HCT116 (cell line): Measurements from ENCODE around the gene NELFB. TPM values are rescaled to one million over a fixed set of nuclear protein-coding genes. Genes with fewer than 3 reads are reported as not detected.

Experiments
- ATAC-seq: fragments of 200-7000 bp; cut with Tn5 transposase; 2 replicates; pipeline ENCODE4 v1.9.1; 2020; ENCODE audit warnings: mild to moderate bottlenecking, moderate library complexity
- BruUV-seq: library from RNA; stranded (reverse); fragments of 400-500 nt; replicated peaks from 2 replicates; lab custom pipeline; 2021; lab: Mats Ljungman, UMichigan
- CTCF ChIA-PET: fragments of 300-600 bp; sonication (Branson Sonifier 250); formaldehyde crosslinking; loops from one replicate; lab custom pipeline; 2021; ENCODE audit warnings: antibody characterized with exemption; lab: Charles Lee
- POLR2A ChIA-PET: fragments of 300-600, 350-600 bp; sonication (Branson Sonifier 250); formaldehyde crosslinking; loops from one replicate; lab custom pipeline; 2021; ENCODE audit warnings: antibody characterized with exemption; lab: Charles Lee
- RAD21 ChIA-PET, 2 experiments: fragments of 300-600 bp; sonication (Branson Sonifier 250); formaldehyde crosslinking; loops; one replicate each; lab custom pipeline; 2023; ENCODE audit warnings: low total read pairs in 2 of 2; ENCODE audit not compliant: uncharacterized antibody in 2 of 2, unreplicated experiment in 2 of 2, low non-redundant PET in 1 of 2; lab: Charles Lee
- DNase-seq: peaks from one replicate; pipeline ENCODE4 v3.0.0-alpha.2; 2010; ENCODE audit warnings: low read depth, low spot score
- H2AFZ ChIP-seq: fragments of 200-600 bp; shearing (Covaris generic), sonication (generic); 2 replicates; pipeline ENCODE4 v1.6.1; 2017; ENCODE audit warnings: low read depth, mixed run types, mixed read lengths, antibody characterized with exemption, low read length; ENCODE audit not compliant: poor library complexity, severe bottlenecking
- H3K27ac ChIP-seq: 2 replicates; pipeline ENCODE4 v1.5.1; 2012; ENCODE audit warnings: low read depth, low read length
- H3K27me3 ChIP-seq: fragments of 200-600 bp; sonication (generic); 2 replicates; pipeline ENCODE4 v1.6.1; 2016; ENCODE audit warnings: mixed run types, low read length, mixed read lengths; ENCODE audit not compliant: insufficient read depth
- H3K36me3 ChIP-seq, 2 experiments: fragments of 200-500 bp in 1 of 2; fragments of 200-600 bp in 1 of 2; sonication (Bioruptor generic) in 1 of 2; sonication (generic) in 1 of 2; 2 replicates each; pipeline versions ENCODE4 v1.5.1 to v1.6.1; 2014 to 2016; ENCODE audit warnings: low read length in 2 of 2, inconsistent platforms in 1 of 2, mixed read lengths in 1 of 2, mixed run types in 1 of 2; ENCODE audit not compliant: insufficient read depth in 2 of 2, control insufficient read depth in 1 of 2
- H3K4me1 ChIP-seq, 2 experiments: fragments of 200-600 bp in 1 of 2; sonication (generic) in 1 of 2; 2 replicates each; pipeline versions ENCODE4 v1.5.1 to v1.6.1; 2012 to 2017; ENCODE audit warnings: low read length in 2 of 2, inconsistent platforms in 1 of 2, mild to moderate bottlenecking in 1 of 2, mixed read lengths in 1 of 2, mixed run types in 1 of 2, moderate library complexity in 1 of 2; ENCODE audit not compliant: insufficient read depth in 2 of 2, control insufficient read depth in 1 of 2
- H3K4me2 ChIP-seq: fragments of 200-600 bp; sonication (generic); 2 replicates; pipeline ENCODE4 v1.6.1; 2017; ENCODE audit warnings: mixed run types, low read length, mixed read lengths
- H3K4me3 ChIP-seq, 2 experiments: fragments of 200-600 bp in 1 of 2; sonication (generic) in 1 of 2; replicated peaks in 1 of 2; 2 replicates each; pipeline ENCODE4 v1.5.1; 2011 to 2016; ENCODE audit warnings: low read length in 2 of 2, control low read depth in 1 of 2, low read depth in 1 of 2, mild to moderate bottlenecking in 1 of 2, mixed read lengths in 1 of 2, mixed run types in 1 of 2
- H3K79me2 ChIP-seq: fragments of 200-600 bp; sonication (generic); 2 replicates; pipeline ENCODE4 v1.6.1; 2017; ENCODE audit warnings: mild to moderate bottlenecking, mixed run types, low read length, moderate library complexity, mixed read lengths; ENCODE audit not compliant: insufficient read depth
- H3K9ac ChIP-seq: fragments of 200-600 bp; sonication (generic); 2 replicates; pipeline ENCODE4 v1.6.1; 2016; ENCODE audit warnings: low read length, mixed read lengths
- H3K9me2 ChIP-seq: fragments of 200-600 bp; sonication (generic), shearing (Covaris generic); 2 replicates; pipeline ENCODE4 v1.6.1; 2017; ENCODE audit warnings: mixed run types, mild to moderate bottlenecking, moderate library complexity; ENCODE audit not compliant: insufficient read depth
- H3K9me3 ChIP-seq, 2 experiments: fragments of 200-500 bp in 1 of 2; fragments of 200-600 bp in 1 of 2; sonication (Bioruptor generic) in 1 of 2; sonication (generic) in 1 of 2; 2 replicates each; pipeline ENCODE4 v1.6.1; 2014 to 2017; ENCODE audit warnings: low read length in 2 of 2, mixed read lengths in 2 of 2, inconsistent platforms in 1 of 2, low read depth in 1 of 2, mild to moderate bottlenecking in 1 of 2, mixed run types in 1 of 2, moderate library complexity in 1 of 2; ENCODE audit not compliant: control insufficient read depth in 1 of 2, insufficient read depth in 1 of 2
- H4K20me1 ChIP-seq: fragments of 200-600 bp; sonication (generic), shearing (Covaris generic); 2 replicates; pipeline ENCODE4 v1.6.1; 2017; ENCODE audit warnings: mixed run types, mild to moderate bottlenecking, moderate library complexity; ENCODE audit not compliant: insufficient read depth
- ATF3 ChIP-seq: IDR thresholded peaks from 2 replicates; pipeline ENCODE4 v1.6.1; 2012
- CBX3 ChIP-seq: IDR thresholded peaks from 2 replicates; pipeline ENCODE4 v1.6.1; 2012; ENCODE audit warnings: low read depth
- CEBPB ChIP-seq: IDR thresholded peaks from 2 replicates; pipeline ENCODE4 v1.6.1; 2012; ENCODE audit warnings: low read depth
- CTCF ChIP-seq, 3 experiments: fragments of 200-600 bp in 1 of 3; sonication (generic) in 1 of 3; IDR thresholded peaks in 2 of 3; conservative IDR thresholded peaks in 1 of 3; 2 replicates each; pipeline ENCODE4 v1.5.1; 2012 to 2017; ENCODE audit warnings: low read depth in 2 of 3, low read length in 2 of 3, antibody characterized with exemption in 1 of 3, borderline replicate concordance in 1 of 3, control low read depth in 1 of 3, mild to moderate bottlenecking in 1 of 3, mixed read lengths in 1 of 3, mixed run types in 1 of 3, moderate library complexity in 1 of 3; ENCODE audit not compliant: insufficient read depth in 1 of 3
- EGR1 ChIP-seq: IDR thresholded peaks from 2 replicates; pipeline ENCODE4 v1.6.1; 2012; ENCODE audit warnings: low read depth
- ELF1 ChIP-seq: IDR thresholded peaks from 2 replicates; pipeline ENCODE4 v1.6.1; 2012; ENCODE audit warnings: low read depth, borderline replicate concordance
- EZH2phosphoT487 ChIP-seq: fragments of 200-600 bp; IDR thresholded peaks from 2 replicates; pipeline ENCODE4 v1.6.1; 2018; ENCODE audit warnings: antibody characterized with exemption, borderline replicate concordance
- FOSL1 ChIP-seq: IDR thresholded peaks from 2 replicates; pipeline ENCODE4 v1.6.1; 2012; ENCODE audit warnings: low read depth
- JUND ChIP-seq: IDR thresholded peaks from 2 replicates; pipeline ENCODE4 v1.6.1; 2012
- MAX ChIP-seq: IDR thresholded peaks from 2 replicates; pipeline ENCODE4 v1.6.1; 2012
- POLR2AphosphoS5 ChIP-seq: IDR thresholded peaks from 2 replicates; pipeline ENCODE4 v1.6.1; 2011; ENCODE audit warnings: mild to moderate bottlenecking, low read depth, low read length, moderate library complexity
- RAD21 ChIP-seq: IDR thresholded peaks from 2 replicates; pipeline ENCODE4 v1.6.1; 2012; ENCODE audit warnings: low read depth, mild to moderate bottlenecking
- REST ChIP-seq: IDR thresholded peaks from 2 replicates; pipeline ENCODE4 v1.6.1; 2012; ENCODE audit warnings: low read depth
- SP1 ChIP-seq: IDR thresholded peaks from 2 replicates; pipeline ENCODE4 v1.6.1; 2012; ENCODE audit warnings: low read depth
- SRF ChIP-seq: IDR thresholded peaks from 2 replicates; pipeline ENCODE4 v1.6.1; 2012; ENCODE audit warnings: low read depth
- TCF7L2 ChIP-seq: IDR thresholded peaks from 2 replicates; pipeline ENCODE4 v1.7.0; 2011; ENCODE audit warnings: borderline replicate concordance, inconsistent platforms; ENCODE audit not compliant: insufficient read depth, insufficient read length; ENCODE audit errors: extremely low read depth
- YY1 ChIP-seq: IDR thresholded peaks from 2 replicates; pipeline ENCODE4 v1.6.1; 2011; ENCODE audit warnings: low read length, low read depth, moderate library complexity, mild to moderate bottlenecking; ENCODE audit not compliant: insufficient replicate concordance; ENCODE audit errors: extremely low read depth
- ZFX ChIP-seq: fragments of 450-650 bp; IDR thresholded peaks from 2 replicates; pipeline ENCODE4 v1.6.1; 2017
- ZNF274 ChIP-seq: fragments of 200-500 bp; sonication (Bioruptor generic); IDR thresholded peaks from 2 replicates; pipeline ENCODE4 v1.6.1; 2014; ENCODE audit warnings: mild to moderate bottlenecking, low read depth, low read length, inconsistent platforms
- intact Hi-C: fragments of 100-400 bp; cut with micrococcal nuclease; formaldehyde crosslinking; loops from 2 replicates; pipeline ENCODE4 v1.10.0; 2022
- total RNA-seq: library from RNA; stranded (reverse); gene quantifications from one replicate; pipeline ENCODE4 v1.2.1, GENCODE V29; 2021; ENCODE audit not compliant: unreplicated experiment

The NELFB gene
- total RNA-seq, 1 experiment from 2014 or later, result 86.4 TPM

GRCh38 chr9:137286975-137287383 is 31.9 kb downstream of the NELFB start:
- POLR2A ChIA-PET, result interaction anchor here (0.7 to 2.0 kb wide), 6 partner anchors 10 to 325 kb away, joined by 3 to 14 read pairs (median 4); partner anchors contain the start of genes NRARP, TOR4A and TUBB4B
- DNase-seq (peak; percentile 72), ATAC-seq (peak; percentile 99)
- Histone ChIP-seq H3K79me2 (no peaks in the 10 kb centered on the region), H4K20me1 (no peaks in the 10 kb centered on the region), H3K9me3 (no peaks in the 10 kb centered on the region), H2AFZ (no peak overlapping the region), H3K4me3 (no peak overlapping the region), H3K9ac (no peak overlapping the region), H3K36me3 (no peaks in the 10 kb centered on the region; a peak in 1 of 4 replicates), H3K27ac (no peak overlapping the region), H3K27me3 (no peaks in the 10 kb centered on the region), H3K4me2 (no peak overlapping the region), H3K4me1 (peaks cover 3 to 8% of the 10 kb centered on the region in 2 experiments; a peak in 2 of 4 replicates), H3K9me2 (no peaks in the 10 kb centered on the region)
- no TSS peak for BruUV-seq
- CTCF ChIA-PET, result interaction anchor here (0.6 to 1.9 kb wide), 17 partner anchors 10 to 258 kb away, joined by 3 to 18 read pairs (median 4); partner anchors contain the start of genes EXD3, NOXA1, NRARP and TOR4A
- intact Hi-C loops, result loop anchor here (2.0 to 10.0 kb wide), 2 partner anchors 120 to 238 kb away; no protein-coding TSS in a partner anchor
- TF ChIP-seq ATF3, result no peak
- no peak for TF ChIP-seq SRF
- TF ChIP-seq ZFX, result no peak
- TF ChIP-seq YY1, result no peak
- peak; percentile 68 to 84 (median 69) for TF ChIP-seq CTCF (IDR thresholded peaks at IDR 0.05 in 2 of 3, conservative IDR thresholded peaks at IDR 0.05 in 1 of 3; ENCODE audit: borderline replicate concordance in 1 of 3, insufficient read depth in 1 of 3, low read depth in 2 of 3, low read length in 2 of 3)
- no peak for TF ChIP-seq EZH2phosphoT487
- no peak for TF ChIP-seq ELF1
- no peak for TF ChIP-seq TCF7L2
- no peak for TF ChIP-seq SP1
- TF ChIP-seq CEBPB, result no peak
- no peak for TF ChIP-seq REST
- TF ChIP-seq JUND, result no peak
- TF ChIP-seq POLR2AphosphoS5, result no peak
- TF ChIP-seq EGR1, result no peak
- TF ChIP-seq MAX, result peak; percentile 96
- TF ChIP-seq FOSL1, result no peak
- no peak for TF ChIP-seq ZNF274
- TF ChIP-seq CBX3, result peak; percentile 54; the same call in 1 of the 2 replicates
- peak; percentile 87 for TF ChIP-seq RAD21
- RAD21 ChIA-PET, result interaction anchor here (0.5 to 1.6 kb wide), 6 partner anchors 10 to 218 kb away, joined by 3 to 5 read pairs (median 3); partner anchors contain the start of genes EXD3 (in 1 of the 2), NOXA1 (in 1 of the 2), NRARP (in 1 of the 2) and TOR4A (in 1 of the 2)
